HG03520 (cell line): ENCODE results near the gene KLF7.

Experiments used
- ATAC-seq: cut with Tn5 transposase; IDR thresholded peaks from one replicate; pipeline ENCODE4 v1.9.1; 2021; ENCODE audit warnings: mild to moderate bottlenecking, moderate library complexity; ENCODE audit not compliant: unreplicated experiment

Gene KLF7

DNA sequence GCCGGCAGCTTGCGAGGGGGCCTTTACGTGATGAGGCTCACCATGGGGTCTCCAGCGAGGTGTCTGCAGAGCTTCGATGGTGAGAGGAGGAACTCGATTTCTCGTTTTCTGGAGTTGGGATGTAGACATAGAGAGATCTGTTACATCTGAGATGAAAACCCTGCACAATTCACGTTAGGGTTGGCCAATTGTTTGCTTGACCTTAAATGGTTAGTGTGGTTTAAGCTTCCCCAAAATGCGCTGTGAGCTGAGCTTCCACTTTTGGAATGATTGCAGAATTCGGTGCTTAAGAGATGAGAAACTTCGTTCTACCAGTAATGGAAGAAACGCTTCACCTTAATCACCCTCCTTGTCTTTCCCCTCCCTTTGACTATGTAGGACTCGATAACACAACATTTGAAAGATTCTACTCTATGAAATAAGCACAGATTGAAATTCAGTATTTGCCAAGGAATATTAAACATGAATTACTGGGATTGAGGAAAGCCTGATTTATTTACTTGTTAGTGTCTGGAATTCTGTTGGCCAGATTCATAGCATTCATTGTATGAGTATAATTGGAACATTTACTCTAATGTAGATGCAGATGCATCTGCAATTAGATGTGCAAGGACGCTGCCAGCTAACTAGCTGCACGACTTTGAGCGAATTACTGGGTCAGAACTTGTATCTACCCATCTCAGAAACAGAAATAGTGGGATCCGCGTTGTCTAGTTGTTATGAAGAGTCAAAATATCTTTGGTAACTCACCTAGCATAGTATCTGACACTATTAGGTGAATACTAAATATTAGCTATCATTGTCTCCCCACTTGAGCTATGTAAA is 1.6 kb upstream of the KLF7 start:
- ATAC-seq: no peak

DNA sequence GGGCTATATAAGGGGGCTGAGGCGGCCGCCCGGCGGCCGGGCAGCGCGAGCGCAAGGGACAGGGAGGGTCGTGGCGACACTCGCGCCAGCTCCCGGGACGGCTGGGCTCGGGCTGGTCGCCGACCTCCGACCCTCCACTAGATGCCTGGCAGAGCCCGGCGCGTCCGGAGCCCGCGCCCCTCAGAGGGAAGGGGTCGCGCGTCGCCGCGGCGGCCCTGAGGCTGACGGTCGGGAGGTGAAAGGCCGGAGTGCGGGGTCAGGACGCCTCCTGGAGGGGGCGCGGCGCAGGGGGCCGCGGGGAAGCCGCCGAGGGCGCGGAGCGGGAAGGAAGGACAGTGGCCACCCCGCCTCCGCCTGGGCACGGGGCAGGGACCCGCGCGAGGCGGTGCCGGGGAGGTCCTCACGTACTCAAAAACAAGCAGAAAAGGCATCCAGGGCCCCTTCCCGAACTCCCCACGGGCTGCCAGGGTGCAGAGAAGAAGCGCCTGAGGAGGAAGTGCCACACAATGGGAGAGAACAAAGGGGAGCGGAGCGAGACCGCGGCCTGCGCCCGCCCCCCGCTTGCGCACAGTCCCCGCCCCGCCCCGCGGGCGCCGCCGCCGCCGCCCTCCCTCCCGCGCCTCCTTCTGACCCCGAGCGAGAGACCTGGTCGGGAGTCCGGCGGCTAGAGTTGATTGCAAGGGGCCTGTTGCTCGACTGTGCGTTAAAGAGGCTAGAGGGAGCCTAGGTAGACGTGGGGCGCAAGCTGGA is 776 bp upstream of the KLF7 start:
- peak; percentile 40 for ATAC-seq

DNA sequence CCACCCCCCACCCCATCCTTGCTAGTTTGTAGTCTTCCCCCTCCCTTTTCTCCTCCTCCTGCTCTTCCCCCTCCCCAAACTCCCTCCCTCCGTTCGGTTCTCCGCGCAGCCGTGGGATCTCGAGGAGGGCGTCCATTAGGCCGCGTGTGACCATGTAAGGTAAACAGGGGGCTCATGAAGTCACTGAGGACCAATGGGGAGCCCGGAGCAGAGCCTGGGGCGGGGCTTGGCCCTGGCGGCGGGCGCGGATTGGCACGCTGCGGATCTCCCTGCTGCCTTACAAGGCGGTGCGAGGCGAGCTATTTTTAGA is 246 bp upstream of the KLF7 start:
- ATAC-seq: peak; percentile 97

DNA sequence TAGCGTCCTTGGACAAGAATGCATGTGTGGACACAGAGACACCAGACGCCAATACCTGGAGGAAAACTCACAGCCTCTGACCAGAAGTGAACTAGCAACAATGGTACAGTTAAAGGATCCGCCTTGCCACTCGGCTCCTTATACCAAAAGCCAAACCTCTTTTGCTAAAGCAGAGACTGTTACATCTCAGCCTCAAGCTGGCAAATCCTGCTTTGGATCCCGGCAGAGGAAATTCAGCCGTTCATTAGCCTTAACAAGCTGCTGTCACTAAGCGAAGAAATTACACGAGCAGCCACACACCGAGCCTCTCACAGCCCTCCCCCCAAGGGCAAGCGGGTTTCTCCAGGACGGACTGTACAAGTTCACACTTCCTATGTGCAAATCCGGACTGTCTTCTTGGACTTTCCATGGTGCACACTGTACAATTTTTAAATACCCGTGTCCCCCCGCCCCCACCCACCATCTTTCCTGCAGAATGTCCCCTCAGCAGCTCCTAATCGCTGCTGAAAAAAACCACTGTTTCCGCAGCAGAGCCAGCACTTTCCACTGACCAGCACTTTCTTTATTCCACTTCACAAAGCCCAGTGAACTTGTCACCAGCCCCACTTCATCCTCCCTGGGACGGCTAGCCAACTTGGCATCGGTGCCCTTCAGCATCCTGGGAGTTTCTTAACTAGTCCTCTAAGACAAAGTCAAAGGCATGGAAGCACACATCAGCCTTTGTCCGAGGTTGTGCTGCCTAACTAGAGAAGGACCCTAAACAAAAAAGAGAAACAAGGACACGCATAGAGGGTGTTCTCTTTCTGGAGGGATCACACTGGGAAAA is 1.5 kb downstream of the KLF7 start:
- ATAC-seq: no peak

DNA sequence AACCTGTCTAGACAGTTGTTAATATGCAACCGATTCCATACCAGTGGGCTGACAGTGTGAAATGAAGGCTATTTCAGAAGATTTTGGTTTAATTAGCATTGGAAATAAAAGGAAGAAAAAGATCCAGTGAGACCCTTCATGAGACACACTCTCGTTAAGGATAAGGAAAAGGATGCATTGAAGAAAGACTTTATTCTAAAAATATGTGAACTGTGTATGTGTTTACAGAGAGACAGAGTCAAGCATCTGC is 2.1 kb downstream of the KLF7 start:
- no peak for ATAC-seq

DNA sequence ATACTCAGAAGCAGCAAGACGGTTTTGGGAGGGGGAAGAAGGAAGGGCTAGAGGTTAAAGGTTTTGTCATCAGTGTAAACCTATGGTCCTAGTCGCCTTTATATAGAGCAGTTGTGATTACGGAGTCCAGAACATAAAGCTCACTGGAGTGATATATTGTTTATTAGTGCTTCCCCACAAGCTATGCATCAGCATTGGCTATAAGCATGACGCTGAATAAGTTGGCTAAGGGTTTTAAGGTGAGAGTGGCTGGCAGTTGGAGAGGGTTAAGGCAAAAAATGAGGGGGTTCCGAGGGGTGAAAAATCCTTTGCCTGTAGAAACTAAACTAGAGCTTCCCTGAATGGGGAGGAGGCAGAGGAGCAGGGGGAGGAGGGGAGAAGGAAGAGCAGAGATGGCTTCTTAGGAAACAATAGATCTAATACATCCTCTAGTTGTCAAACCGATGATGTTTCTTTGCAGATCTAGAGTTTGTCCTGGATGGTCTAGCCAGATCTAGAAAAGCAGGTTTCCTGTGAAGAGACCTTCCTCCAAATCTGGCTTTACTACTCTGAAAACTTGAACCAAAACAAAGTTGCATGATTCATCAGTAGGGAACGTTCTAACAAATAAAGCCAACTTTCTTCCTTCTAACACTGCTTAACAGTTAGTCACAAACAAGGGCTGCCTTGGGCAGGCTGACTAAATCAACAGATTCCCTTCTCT is 2.5 kb downstream of the KLF7 start:
- no peak for ATAC-seq

DNA sequence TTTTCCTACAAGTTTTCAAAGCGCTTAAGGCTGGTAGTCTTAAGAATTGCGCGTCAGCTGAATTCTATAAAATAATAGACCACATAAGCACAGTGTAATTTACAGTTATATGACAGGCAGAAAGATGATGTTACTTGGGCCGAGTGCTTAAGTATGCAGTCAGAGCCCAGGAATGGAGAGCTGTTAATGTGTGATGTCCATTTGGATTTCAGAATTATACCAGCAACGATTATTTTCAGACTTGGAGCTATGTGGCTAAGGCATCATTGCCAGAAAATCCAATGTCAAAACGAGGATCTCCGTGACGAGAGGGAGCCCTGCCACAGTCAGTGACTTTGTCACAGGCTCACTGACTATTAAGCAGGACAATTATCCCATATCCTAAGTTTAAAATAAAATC is 3.4 kb downstream of the KLF7 start:
- no peak for ATAC-seq

DNA sequence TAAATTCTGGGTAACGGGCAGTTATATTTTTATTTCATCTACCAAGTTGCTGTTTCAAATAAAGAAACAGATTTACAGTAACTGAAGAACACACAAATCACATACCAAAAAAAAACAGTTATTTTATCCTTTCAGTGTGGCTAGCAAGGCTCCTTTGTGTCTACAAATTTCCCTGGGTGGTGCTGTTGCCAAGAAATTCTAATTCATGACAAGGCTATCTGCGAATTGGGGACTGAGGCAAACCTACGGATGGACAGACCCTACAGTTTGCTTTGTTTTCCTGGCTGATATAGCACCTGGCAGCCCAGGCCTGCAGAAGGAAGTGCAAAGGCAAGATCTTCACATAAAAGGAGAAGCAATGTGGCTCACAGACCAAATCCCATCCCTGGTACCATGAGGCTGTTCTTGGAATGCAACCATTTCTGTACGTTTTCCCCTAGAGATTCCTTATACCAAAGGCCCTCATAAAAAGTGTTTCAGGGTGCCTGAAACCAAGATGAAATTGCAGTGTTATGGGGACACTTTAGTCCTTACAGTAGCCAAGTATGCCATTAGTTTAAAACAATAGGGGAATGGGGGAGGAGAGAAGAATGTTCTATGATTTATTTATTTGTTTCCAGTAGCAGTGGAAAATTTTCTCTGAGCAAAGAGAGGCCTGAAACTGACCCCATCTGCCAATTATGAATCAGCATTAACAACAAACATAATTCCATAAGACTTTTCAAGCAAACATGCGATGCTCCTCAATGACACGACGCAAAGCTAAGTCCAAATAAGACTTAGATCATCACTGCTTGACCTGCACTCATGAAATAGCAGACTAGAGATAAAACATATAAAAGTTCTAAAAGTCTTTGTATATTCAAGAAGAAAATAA is 4.3 kb downstream of the KLF7 start:
- no peak for ATAC-seq

DNA sequence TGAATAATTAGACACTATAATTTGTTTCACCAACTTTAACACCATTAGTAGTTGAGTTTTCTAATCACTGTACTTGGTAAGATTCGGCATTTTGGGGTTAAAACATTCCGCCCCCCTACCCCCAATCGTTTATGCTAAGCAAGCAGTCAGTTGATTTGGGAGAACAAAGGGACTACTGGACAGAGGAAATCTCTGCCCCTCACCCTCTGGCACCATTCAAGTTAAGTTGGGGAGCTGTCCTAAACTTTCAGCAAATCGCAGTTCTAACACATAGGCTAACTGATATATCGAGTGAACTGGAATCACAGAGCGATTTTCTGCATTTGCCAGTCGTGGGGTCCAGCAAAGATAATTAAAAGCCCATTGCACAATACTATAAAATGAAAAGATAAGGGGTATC is 5.6 kb downstream of the KLF7 start:
- no peak for ATAC-seq

DNA sequence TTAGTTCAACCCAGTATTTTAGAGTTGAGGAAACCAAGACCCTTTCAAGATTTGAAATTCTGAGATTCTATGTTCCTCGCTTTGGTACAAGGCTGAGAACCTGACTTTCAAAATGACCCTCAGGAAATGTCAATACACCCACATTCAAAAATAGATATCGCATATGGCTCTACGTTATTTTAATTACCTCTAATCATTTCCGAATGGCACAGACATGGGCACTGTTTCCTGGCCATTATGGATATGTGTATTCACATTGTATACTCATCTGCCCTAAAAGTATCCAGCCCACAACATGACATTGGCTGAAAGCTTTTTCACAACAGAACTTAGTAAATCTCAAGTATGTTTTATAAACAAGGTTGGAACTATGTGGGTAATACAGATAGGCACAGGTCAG is 6.7 kb downstream of the KLF7 start:
- no peak for ATAC-seq

DNA sequence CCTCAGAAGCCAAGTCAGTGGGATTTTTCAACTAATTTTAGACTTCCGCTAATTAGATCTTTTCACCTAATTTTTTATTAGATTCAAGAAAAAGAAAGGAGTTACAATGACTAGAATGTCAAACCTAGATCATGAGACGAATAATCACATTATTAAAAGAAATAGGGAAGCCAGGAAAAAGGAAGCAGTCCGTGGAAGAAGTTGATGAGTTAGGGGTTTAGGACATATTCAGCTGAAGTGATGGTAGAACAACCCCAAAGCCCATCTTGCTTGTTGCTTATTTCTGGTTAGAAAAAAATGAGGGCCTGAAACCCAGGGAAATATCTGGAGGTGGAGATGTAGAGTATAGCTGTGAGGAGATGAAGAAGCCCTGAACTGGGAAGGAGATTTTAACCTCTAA is 8.0 kb downstream of the KLF7 start:
- no peak for ATAC-seq

DNA sequence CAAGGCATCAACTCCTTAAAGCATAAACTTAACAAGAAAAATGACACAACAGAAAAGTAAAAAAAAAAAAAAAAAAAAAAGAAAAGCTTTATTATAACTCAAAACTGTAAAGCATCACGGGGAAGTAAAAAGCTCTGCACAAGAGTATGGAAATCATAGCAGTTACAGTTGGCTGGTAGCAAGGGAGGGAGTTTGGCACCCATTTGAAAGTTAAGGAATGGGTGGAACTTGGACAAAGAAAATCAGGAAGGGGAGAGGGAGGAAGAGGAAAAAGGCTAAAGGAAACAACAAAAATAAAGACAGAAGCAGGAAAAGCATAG is 8.6 kb downstream of the KLF7 start:
- ATAC-seq: no peak

DNA sequence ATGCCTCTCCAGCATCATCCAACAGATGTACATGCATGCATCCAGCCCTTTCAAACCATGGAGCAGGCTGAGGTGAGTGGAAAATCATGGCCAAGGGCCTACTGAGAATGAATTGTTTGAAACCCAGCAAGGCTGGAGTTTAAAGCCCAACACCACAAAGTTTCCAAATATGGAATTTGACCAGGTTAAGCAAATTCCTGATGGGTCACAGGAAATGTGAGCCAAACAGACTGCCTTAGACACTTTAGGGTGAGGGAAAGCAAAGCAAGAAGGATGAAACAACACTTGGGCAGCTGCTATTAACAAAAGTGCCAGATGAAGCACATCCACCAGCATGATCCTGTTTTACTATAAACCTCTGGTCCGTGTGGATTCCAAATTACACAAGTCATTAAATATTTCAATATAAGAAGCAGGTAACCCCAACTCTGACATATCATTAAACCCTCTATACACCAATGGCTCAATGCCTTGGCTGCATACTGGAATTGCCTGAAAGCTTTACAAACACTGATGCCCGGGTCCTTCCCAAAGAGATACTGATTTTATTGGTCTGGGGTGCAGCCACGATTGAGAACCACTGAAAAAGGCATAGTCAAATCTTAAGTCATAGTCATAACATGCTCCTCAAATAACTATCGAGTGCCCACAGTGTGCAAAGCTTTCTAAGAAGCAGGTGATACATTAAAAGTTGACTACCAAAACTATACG is 9.1 kb downstream of the KLF7 start:
- ATAC-seq: peak; percentile 65

DNA sequence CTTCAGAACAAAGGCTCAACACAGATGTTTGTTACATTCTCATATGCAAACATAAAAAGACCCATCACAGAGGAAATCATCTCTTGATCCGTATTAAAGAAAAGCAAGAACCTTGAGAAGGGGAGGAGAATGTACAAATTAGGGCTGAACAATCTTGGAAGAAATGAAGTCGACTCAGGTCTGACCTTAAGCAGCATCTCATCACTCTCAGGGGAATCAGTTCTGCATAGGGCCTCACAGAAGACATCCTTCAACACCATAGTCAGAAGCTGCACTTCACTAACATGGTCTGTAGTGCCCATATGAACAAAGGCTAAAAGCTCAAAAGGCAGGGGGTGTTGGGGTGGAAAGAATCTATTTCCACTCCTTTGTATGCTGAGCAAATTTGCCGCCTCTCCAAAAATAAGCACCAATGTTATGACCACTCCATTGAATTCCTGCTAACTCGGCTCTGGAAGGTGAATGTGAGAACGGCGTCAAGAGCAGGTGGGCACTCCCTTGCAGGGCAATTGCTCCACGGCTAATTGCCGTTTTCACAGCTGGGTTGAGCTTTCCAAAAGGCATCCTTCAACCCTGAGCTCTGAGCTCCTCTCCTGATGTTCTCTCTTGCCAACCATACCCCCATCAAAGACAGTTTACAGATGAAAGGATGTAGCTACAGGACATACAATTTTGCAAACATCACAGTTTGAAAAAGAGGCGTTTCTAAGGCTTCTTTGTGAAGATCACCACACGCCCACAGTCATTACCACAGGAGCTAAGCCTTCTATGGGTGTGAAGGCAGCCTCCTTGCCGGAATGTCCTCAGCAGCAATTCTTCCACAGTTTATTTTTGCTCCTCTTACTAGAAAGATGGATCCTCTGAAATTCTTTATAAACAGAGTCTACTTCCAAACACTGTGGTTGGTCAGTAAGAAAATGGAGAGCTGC is 10.0 kb downstream of the KLF7 start:
- ATAC-seq: no peak

DNA sequence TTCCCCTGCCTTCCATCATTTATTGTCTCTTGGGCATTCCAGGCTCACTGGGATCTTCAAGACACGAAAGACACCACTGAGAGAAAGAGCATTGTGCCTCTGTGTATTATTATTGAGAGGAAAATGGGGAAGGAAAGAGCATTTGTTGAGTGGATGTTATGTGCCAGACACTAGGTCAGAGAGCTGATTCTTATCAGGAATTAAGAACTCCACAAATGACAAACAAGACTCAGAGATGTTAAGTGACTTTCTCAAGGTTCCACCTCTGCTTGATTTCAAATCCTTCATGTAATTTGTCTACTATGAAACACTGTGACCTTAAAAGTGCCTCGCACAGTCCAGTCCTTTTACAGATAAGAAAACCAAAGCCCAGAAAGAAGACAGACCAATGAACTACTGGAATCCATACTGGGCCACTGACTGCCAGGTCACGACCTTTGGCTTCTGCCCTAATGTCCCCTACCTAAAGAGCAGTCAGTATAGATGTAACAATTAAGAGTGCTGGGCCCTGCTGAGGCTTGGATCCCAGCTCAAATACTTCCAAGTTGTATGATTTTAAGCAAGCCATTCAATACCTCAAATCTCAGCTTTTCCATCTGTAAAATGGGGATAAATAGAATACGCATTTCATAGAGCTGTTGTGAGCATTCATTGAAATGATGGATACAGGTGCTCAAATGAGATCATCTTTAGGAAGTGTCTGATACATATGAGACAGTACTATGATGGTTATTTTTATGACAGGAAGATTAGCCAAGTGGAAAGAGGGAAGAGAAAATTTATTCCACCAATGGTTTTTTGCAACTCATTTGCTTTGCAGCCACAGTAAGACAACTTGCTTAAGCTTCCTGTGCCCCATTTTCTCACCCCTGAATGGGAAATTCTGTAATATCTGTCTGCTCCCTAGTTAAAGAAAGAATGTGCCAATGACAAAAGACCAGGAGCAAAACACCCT is 10.9 kb downstream of the KLF7 start:
- ATAC-seq: no peak

DNA sequence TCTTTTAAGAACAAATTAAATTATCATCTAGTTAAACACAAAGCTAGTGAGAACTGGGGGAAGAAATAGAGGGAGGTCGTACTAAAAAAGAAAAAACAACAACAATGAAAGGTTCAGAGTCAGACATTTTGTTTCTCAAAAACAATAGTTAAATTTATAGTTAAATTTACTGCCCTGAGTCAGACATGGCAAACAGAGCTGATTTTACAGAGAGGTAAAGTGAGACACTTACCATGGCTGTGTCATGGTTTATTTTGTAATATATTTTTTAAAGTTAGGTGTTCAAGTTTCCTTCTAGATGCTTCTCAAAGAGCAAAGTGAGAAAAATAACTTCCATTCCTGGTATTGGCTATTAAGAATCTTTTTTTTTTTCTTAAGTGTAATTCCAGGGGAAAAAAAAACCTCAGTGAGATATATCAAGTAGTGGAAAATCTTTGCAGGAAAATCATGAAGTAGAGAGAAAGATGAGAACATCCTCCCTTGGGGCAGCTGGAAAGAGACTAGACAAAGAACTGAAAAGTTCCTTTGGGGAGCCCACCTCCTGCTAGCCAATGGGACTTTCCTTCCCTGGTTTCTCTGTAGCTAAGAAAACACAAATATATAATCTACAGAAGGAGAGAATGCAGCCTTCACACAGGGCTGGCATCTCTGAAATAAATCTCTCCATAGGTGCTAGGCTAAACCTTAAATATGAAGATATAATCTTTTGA is 12.3 kb downstream of the KLF7 start:
- no peak for ATAC-seq

DNA sequence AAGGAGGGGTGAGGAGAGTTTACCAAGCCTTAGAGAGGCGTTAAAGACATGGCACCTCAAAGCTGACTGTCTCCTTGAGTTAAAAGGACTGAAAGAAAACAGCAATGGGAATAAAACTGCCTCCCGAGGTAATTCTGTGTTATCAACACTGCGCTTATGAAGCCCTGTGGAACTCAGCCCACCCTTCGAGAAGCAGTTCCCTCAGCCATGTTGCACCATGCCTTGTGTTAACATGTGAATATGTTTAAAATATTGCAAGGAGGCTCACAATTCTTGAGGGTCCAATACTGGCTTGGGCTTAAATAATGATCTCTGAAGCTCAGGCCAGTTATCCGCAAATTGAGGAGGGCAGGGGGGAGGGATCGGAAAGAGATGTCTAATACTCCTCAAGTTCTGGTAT is 14.7 kb downstream of the KLF7 start:
- no peak for ATAC-seq
